Measurements from ENCODE around the gene P2RY13. TPM values are rescaled to one million over a fixed set of nuclear protein-coding genes. Genes with fewer than 3 reads are reported as not detected.

Gene P2RY13
- total RNA-seq, 2 donors from 2014 or later = not detected

DNA sequence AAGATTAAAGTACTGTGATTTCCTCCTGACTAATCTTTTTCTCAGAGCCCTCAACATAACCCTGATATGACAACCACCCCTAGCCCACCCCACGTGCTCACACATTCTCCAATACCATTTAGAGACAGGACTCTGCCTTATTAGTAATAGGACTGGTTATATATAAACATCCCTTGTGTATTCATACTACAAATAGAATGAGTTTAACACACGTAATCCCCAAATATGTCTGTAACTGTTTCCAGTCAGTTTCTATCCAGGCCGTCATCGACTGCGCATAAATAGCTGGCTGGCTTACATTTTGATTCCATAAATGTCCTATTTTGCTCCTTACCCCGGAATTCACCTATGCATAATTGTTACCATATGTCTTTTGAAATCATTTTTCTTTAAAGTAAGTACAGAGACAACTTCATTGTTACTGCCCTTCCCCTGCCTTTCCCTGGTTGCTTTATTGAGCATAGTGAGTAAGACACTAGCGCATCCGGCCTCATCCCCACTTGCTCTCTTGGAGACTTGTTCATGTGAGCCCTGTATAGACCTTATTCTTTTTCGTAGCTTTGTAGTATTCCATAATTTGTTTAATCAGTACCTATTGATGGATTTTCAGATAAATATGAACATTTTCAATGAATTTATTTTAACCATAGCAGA lies 47.6 kb downstream of the P2RY13 start:
- Histone ChIP-seq H3K27me3 (ENCODE audit: control insufficient read depth, insufficient read depth, low read length, poor library complexity, severe bottlenecking) (no peaks in the 10 kb centered on the region), H3K9ac (ENCODE audit: extremely low read depth, low read length, poor library complexity, severe bottlenecking) (no peak overlapping the region), H3K36me3 (ENCODE audit: control insufficient read depth, insufficient read depth, low read length) (no peaks in the 10 kb centered on the region), H3K4me3 (ENCODE audit: low read length) (no peak overlapping the region), H3K9me3 (ENCODE audit: control insufficient read depth, low read length) (no peaks in the 10 kb centered on the region), H3K4me1 (ENCODE audit: control insufficient read depth, insufficient read depth, low read length) (peaks cover 4% of the 10 kb centered on the region), H3K27ac (ENCODE audit: low read depth, low read length) (no peak overlapping the region)
- Mint-ChIP-seq H3K36me3 (ENCODE audit: low read depth) (no peaks in the 10 kb centered on the region), H3K9me3 (no peaks in the 10 kb centered on the region), H3K27ac (no peak overlapping the region), H3K27me3 (ENCODE audit: insufficient read depth) (peaks cover under 1% of the 10 kb centered on the region), H3K4me1 (peaks cover 37% of the 10 kb centered on the region), H3K4me3 (no peak overlapping the region)
- no peak for DNase-seq
- TF ChIP-seq, protein P1, sequence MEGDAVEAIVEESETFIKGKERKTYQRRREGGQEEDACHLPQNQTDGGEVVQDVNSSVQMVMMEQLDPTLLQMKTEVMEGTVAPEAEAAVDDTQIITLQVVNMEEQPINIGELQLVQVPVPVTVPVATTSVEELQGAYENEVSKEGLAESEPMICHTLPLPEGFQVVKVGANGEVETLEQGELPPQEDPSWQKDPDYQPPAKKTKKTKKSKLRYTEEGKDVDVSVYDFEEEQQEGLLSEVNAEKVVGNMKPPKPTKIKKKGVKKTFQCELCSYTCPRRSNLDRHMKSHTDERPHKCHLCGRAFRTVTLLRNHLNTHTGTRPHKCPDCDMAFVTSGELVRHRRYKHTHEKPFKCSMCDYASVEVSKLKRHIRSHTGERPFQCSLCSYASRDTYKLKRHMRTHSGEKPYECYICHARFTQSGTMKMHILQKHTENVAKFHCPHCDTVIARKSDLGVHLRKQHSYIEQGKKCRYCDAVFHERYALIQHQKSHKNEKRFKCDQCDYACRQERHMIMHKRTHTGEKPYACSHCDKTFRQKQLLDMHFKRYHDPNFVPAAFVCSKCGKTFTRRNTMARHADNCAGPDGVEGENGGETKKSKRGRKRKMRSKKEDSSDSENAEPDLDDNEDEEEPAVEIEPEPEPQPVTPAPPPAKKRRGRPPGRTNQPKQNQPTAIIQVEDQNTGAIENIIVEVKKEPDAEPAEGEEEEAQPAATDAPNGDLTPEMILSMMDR (conservative IDR thresholded peaks at IDR 0.05) = no peak
- 96 to 97% methylated on average over 5 to 9 of the region's 9 CpGs for WGBS, 2 experiments (ENCODE audit: insufficient coverage in 1 of 2, insufficient read length in 1 of 2)

DNA sequence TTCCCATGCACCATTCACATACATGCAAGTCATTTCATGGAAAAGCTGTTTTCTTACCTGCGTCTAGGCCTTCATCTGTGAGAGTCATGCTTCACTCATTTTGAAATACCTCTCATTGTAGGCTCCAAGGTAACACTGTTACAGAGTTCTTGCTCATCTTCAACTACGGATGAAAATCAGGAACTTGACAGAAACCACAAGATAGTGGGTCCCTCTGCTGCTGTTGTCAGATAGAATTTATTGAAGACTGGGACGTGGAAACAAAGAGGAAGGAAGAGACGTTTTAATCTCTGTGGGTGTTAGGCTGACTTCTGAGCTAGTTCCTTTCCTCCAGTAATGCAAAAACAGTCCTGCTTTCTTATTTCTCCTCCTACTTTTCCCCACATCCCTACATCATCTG lies 51.1 kb downstream of the P2RY13 start, which contains the start of gene P2RY14:
P2RY14 (minus strand) TSS at position 313 of the 400 bp plus-strand sequence. CDS start 64,226 bp downstream, outside the sequence.
- H3K27me3 ChIP-seq (ENCODE audit: control insufficient read depth, insufficient read depth, low read length, poor library complexity, severe bottlenecking) = no peaks in the 10 kb centered on the region
- no peaks in the 10 kb centered on the region for H3K9me3 Mint-ChIP-seq
- H3K27me3 Mint-ChIP-seq (ENCODE audit: insufficient read depth) = no peaks in the 10 kb centered on the region
- WGBS, 2 experiments (ENCODE audit: insufficient coverage in 1 of 2, insufficient read length in 1 of 2) = 72 to 78% methylated on average over 3 to 4 of the region's 4 CpGs
- H3K4me1 Mint-ChIP-seq = peaks cover 29% of the 10 kb centered on the region
- no peaks in the 10 kb centered on the region for H3K36me3 Mint-ChIP-seq (ENCODE audit: low read depth)
- H3K36me3 ChIP-seq (ENCODE audit: control insufficient read depth, insufficient read depth, low read length) = no peaks in the 10 kb centered on the region
- H3K4me1 ChIP-seq (ENCODE audit: control insufficient read depth, insufficient read depth, low read length) = peaks cover 7% of the 10 kb centered on the region
- no peak within 1 kb of the TSS for H3K27ac ChIP-seq (ENCODE audit: low read depth, low read length)
- no peak within 1 kb of the TSS for H3K27ac Mint-ChIP-seq
- no peak for DNase-seq
- no peak within 1 kb of the TSS for H3K9ac ChIP-seq (ENCODE audit: extremely low read depth, low read length, poor library complexity, severe bottlenecking)
- TF ChIP-seq, protein P1 (conservative IDR thresholded peaks at IDR 0.05) = no peak
- no peak within 1 kb of the TSS for H3K4me3 ChIP-seq (ENCODE audit: low read length)
- no peaks in the 10 kb centered on the region for H3K9me3 ChIP-seq (ENCODE audit: control insufficient read depth, low read length)
- no peak within 1 kb of the TSS for H3K4me3 Mint-ChIP-seq

DNA sequence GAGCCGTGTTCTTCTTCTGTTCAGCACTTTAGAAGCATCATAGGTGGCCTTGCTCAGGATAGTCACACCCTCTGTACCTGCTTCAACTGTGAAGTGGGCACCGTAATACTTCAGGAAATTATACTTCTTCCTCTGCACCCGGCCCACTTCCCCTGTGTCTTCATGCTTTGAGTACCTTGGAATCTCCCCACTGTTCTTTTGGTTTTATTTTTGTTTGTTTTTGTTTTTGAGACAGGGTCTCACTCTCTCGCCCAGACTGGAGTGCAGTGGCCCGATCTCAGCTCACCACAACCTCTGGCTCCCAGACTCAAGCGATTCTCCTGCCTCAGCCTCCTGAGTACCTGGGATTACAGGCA lies 52.7 kb downstream of the P2RY13 start:
- Histone ChIP-seq H3K36me3 (ENCODE audit: control insufficient read depth, insufficient read depth, low read length) (no peaks in the 10 kb centered on the region), H3K4me3 (ENCODE audit: low read length) (no peak overlapping the region), H3K27ac (ENCODE audit: low read depth, low read length) (no peak overlapping the region), H3K9ac (ENCODE audit: extremely low read depth, low read length, poor library complexity, severe bottlenecking) (no peak overlapping the region), H3K27me3 (ENCODE audit: control insufficient read depth, insufficient read depth, low read length, poor library complexity, severe bottlenecking) (no peaks in the 10 kb centered on the region), H3K4me1 (ENCODE audit: control insufficient read depth, insufficient read depth, low read length) (peaks cover 7% of the 10 kb centered on the region), H3K9me3 (ENCODE audit: control insufficient read depth, low read length) (no peaks in the 10 kb centered on the region)
- peaks cover 3% of the 10 kb centered on the region for H3K36me3 Mint-ChIP-seq (ENCODE audit: low read depth)
- no peaks in the 10 kb centered on the region for H3K9me3 Mint-ChIP-seq
- H3K4me3 Mint-ChIP-seq = no peak overlapping the region
- H3K27ac Mint-ChIP-seq = peak overlapping the region; percentile 62
- TF ChIP-seq, protein P1 (conservative IDR thresholded peaks at IDR 0.05) = no peak
- no peak for DNase-seq
- no peaks in the 10 kb centered on the region for H3K27me3 Mint-ChIP-seq (ENCODE audit: insufficient read depth)
- WGBS, 2 experiments (ENCODE audit: insufficient coverage in 1 of 2, insufficient read length in 1 of 2) = 88 to 90% methylated on average over 3 to 6 of the region's 6 CpGs
- peaks cover 29% of the 10 kb centered on the region for H3K4me1 Mint-ChIP-seq

Other genes starting within 250 kb of the P2RY13 start
- 10 to 100 TPM; 15.5 to 28.9 TPM for gene MED12L, start 243.9 kb downstream of the P2RY13 start, total RNA-seq
- gene GPR171, start 126.3 kb downstream of the P2RY13 start, total RNA-seq = not detected
- not detected for gene P2RY14, start 51.0 kb downstream of the P2RY13 start, total RNA-seq
- not detected for gene GPR87, start 12.7 kb downstream of the P2RY13 start, total RNA-seq
- not detected for gene P2RY12, start 55.2 kb upstream of the P2RY13 start, total RNA-seq
- gene IGSF10, start 131.5 kb upstream of the P2RY13 start, total RNA-seq = under 1 TPM; 0.24 to 0.44 TPM

Data from endodermal cell (in vitro differentiated cells).